Testis (tissue), 2 donors: ENCODE data around the gene HK3.

Source experiments
- POLR2A ChIP-seq: fragments of 450-650 bp; IDR thresholded peaks from one replicate; pipeline ENCODE4 v1.6.1; 2017; ENCODE audit warnings: antibody characterized with exemption, mild to moderate bottlenecking, moderate library complexity
- TF ChIP-seq, protein P1 (sequence below), 3 experiments: fragments of 450-650 bp in 2 of 3; fragments of 200-600 bp in 1 of 3; sonication (generic) in 1 of 3; IDR thresholded peaks; one replicate each; pipeline ENCODE4 v1.5.1; 2016 to 2019; ENCODE audit warnings: antibody characterized with exemption in 3 of 3, mild to moderate bottlenecking in 2 of 3, moderate library complexity in 1 of 3

DNA sequence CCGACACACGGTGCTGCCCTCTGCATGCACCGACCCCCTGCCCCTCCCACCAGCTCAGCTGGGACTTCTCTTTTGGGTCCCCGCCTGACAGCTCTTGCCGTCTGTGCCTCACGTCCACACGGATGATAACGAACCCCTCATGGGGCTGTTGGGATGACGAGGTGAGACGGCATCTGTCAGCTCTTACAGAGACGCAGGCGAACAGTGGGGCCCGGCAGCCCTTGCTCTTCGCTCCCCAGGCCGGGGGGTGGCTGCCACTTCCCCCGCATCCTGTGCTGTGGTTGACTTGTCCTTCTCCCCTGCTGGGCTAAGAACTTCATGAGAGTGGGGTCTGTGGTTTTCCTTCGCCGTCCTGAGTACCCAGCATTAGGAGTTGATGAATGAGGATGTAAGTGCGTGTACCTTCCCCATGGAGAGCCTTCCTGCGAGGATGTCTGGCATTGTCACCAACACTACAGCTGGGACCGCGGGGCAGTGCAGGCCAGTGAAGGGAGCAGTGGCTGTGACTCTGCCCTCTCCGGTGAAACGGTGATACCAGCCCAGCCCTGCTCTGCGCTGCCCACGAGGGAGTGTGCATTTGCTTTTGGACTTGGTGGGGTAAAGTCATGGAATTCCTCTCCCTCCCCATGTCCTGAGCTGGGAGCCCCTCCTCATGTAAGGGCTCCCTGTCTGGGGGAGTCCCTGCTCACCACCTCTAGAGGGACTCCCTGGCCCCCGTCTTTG is 23.2 kb downstream of the HK3 start:
- TF ChIP-seq, protein P1, sequence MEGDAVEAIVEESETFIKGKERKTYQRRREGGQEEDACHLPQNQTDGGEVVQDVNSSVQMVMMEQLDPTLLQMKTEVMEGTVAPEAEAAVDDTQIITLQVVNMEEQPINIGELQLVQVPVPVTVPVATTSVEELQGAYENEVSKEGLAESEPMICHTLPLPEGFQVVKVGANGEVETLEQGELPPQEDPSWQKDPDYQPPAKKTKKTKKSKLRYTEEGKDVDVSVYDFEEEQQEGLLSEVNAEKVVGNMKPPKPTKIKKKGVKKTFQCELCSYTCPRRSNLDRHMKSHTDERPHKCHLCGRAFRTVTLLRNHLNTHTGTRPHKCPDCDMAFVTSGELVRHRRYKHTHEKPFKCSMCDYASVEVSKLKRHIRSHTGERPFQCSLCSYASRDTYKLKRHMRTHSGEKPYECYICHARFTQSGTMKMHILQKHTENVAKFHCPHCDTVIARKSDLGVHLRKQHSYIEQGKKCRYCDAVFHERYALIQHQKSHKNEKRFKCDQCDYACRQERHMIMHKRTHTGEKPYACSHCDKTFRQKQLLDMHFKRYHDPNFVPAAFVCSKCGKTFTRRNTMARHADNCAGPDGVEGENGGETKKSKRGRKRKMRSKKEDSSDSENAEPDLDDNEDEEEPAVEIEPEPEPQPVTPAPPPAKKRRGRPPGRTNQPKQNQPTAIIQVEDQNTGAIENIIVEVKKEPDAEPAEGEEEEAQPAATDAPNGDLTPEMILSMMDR (IDR thresholded peaks at IDR 0.05): no peak
- no peak for TF ChIP-seq POLR2A
